Testis (tissue), 2 donors: Measurements from ENCODE around the gene GSKIP.

Source experiments
- CTCF ChIP-seq, 3 experiments: fragments of 450-650 bp in 2 of 3; fragments of 200-600 bp in 1 of 3; sonication (generic) in 1 of 3; IDR thresholded peaks; one replicate each; pipeline ENCODE4 v1.5.1; 2016 to 2019; ENCODE audit warnings: antibody characterized with exemption in 3 of 3, mild to moderate bottlenecking in 2 of 3, moderate library complexity in 1 of 3
- POLR2A ChIP-seq: fragments of 450-650 bp; IDR thresholded peaks from one replicate; pipeline ENCODE4 v1.6.1; 2017; ENCODE audit warnings: antibody characterized with exemption, mild to moderate bottlenecking, moderate library complexity

- TF ChIP-seq CTCF (IDR thresholded peaks at IDR 0.05) (no peak), POLR2A (no peak)
These were observed 22.0 kb upstream of the GSKIP start for GRCh38 chr14:96341323-96341722.
